HEK293T (cell line): ENCODE results near the gene DNAJC16.

Experiments used
- ARNT ChIP-seq: fragments of 450-650 bp; IDR thresholded peaks from 2 replicates; pipeline ENCODE4 v1.6.1; 2017; ENCODE audit warnings: mild to moderate bottlenecking
- FOXA1 ChIP-seq: fragments of 450-650 bp; IDR thresholded peaks from 2 replicates; pipeline ENCODE4 v1.6.1; 2016; ENCODE audit warnings: mild to moderate bottlenecking
- FOXK2 ChIP-seq: fragments of 450-650 bp; IDR thresholded peaks from 2 replicates; pipeline ENCODE4 v1.6.1; 2016; ENCODE audit warnings: mild to moderate bottlenecking
- FOXM1 ChIP-seq: fragments of 450-650 bp; IDR thresholded peaks from 2 replicates; pipeline ENCODE4 v1.6.1; 2017; ENCODE audit warnings: mild to moderate bottlenecking, borderline replicate concordance
- HDGF ChIP-seq: fragments of 450-650 bp; IDR thresholded peaks from 2 replicates; pipeline ENCODE4 v1.6.1; 2017; ENCODE audit warnings: antibody characterized with exemption, borderline replicate concordance
- L3MBTL2 ChIP-seq: fragments of 450-650 bp; conservative IDR thresholded peaks from 2 replicates; pipeline ENCODE4 v1.6.1; 2016; ENCODE audit warnings: mild to moderate bottlenecking
- LEF1 ChIP-seq: fragments of 450-650 bp; IDR thresholded peaks from 2 replicates; pipeline ENCODE4 v1.6.1; 2017; ENCODE audit warnings: mild to moderate bottlenecking, borderline replicate concordance
- NFRKB ChIP-seq: fragments of 450-650 bp; IDR thresholded peaks from 2 replicates; pipeline ENCODE4 v1.6.1; 2016; ENCODE audit warnings: mild to moderate bottlenecking, moderate library complexity
- PKNOX1 ChIP-seq: fragments of 450-650 bp; IDR thresholded peaks from 2 replicates; pipeline ENCODE4 v1.6.1; 2016
- SP1 ChIP-seq: fragments of 450-650 bp; IDR thresholded peaks from 2 replicates; pipeline ENCODE4 v1.6.1; 2017
- SUZ12 ChIP-seq: fragments of 450-650 bp; IDR thresholded peaks from 2 replicates; pipeline ENCODE4 v1.6.1; 2016; ENCODE audit warnings: mild to moderate bottlenecking
- TARDBP ChIP-seq: fragments of 450-650 bp; IDR thresholded peaks from 2 replicates; pipeline ENCODE4 v1.6.1; 2016
- ZNF384 ChIP-seq: fragments of 450-650 bp; IDR thresholded peaks from 2 replicates; pipeline ENCODE4 v1.6.1; 2016

- TF ChIP-seq FOXM1, result no peak
- TF ChIP-seq PKNOX1, result no peak
- no peak for TF ChIP-seq L3MBTL2
- TF ChIP-seq LEF1, result no peak
- TF ChIP-seq HDGF, result no peak
- no peak for TF ChIP-seq SP1
- TF ChIP-seq FOXA1, result no peak
- TF ChIP-seq ZNF384, result no peak
- TF ChIP-seq SUZ12, result no peak
- no peak for TF ChIP-seq TARDBP
- TF ChIP-seq NFRKB, result no peak
- no peak for TF ChIP-seq ARNT
- no peak for TF ChIP-seq FOXK2
These were observed 41.0 kb upstream of the DNAJC16 start for GRCh38 chr1:15485636-15486035.
